K562 (cell line): ENCODE results near the gene REM2. TPM values are rescaled to one million over a fixed set of nuclear protein-coding genes. Genes with fewer than 3 reads are reported as not detected.

ENCODE experiments used
- BCOR ChIP-seq: fragments of 450-650 bp; IDR thresholded peaks from 2 replicates; pipeline ENCODE4 v1.6.1; 2016
- CBFA2T2 ChIP-seq: fragments of 450-650 bp; conservative IDR thresholded peaks from 2 replicates; pipeline ENCODE4 v1.6.1; 2017; ENCODE audit warnings: mild to moderate bottlenecking
- CEBPG ChIP-seq, 3 experiments: fragments of 200-800 bp in 1 of 3; sonication (Bioruptor generic) in 1 of 3; sonication (generic) in 1 of 3; formaldehyde crosslinking in 1 of 3; IDR thresholded peaks in 2 of 3; conservative IDR thresholded peaks in 1 of 3; 2 replicates each; pipeline versions ENCODE4 v1.6.1 to v1.8.0; 2016 to 2022; ENCODE audit warnings: missing compliant biosample characterization in 2 of 3, missing genetic modification characterization in 2 of 3, mild to moderate bottlenecking in 1 of 3, missing genetic modification reagents in 1 of 3
- COPS2 ChIP-seq: fragments of 450-650 bp; conservative IDR thresholded peaks from 2 replicates; pipeline ENCODE4 v1.6.1; 2016; ENCODE audit warnings: mild to moderate bottlenecking, moderate library complexity
- CREBBP ChIP-seq: IDR thresholded peaks from one replicate; pipeline ENCODE4 v1.6.1; 2012; ENCODE audit warnings: low read depth, mild to moderate bottlenecking, control low read depth, inconsistent platforms, low read length
- ETS2 ChIP-seq: IDR thresholded peaks from 2 replicates; pipeline ENCODE4 v1.6.1; 2016; ENCODE audit warnings: borderline replicate concordance, missing genetic modification characterization, mild to moderate bottlenecking, moderate library complexity, missing compliant biosample characterization; ENCODE audit not compliant: poor library complexity, severe bottlenecking
- FOXO4 ChIP-seq: fragments of 450-650 bp; formaldehyde crosslinking; IDR thresholded peaks from 2 replicates; pipeline ENCODE4 v1.4.0; 2020; ENCODE audit warnings: mild to moderate bottlenecking, moderate library complexity
- HMGN3 ChIP-seq: IDR thresholded peaks from 2 replicates; pipeline ENCODE4 v1.6.1; 2011; ENCODE audit warnings: borderline replicate concordance, low read depth, mild to moderate bottlenecking, mixed read lengths, low read length; ENCODE audit not compliant: insufficient read length; ENCODE audit errors: extremely low read depth
- KDM1A ChIP-seq, 2 experiments: fragments of 450-650 bp; IDR thresholded peaks; 2 replicates each; pipeline ENCODE4 v1.6.1; 2016; ENCODE audit warnings: mild to moderate bottlenecking in 2 of 2
- RBM25 ChIP-seq: fragments of 200-400 bp; formaldehyde crosslinking; IDR thresholded peaks from 2 replicates; pipeline ENCODE4 v1.6.1; 2018; ENCODE audit warnings: low read length, low read depth, moderate library complexity; ENCODE audit not compliant: severe bottlenecking
- TCF3 ChIP-seq: sonication (generic); formaldehyde crosslinking; IDR thresholded peaks from 2 replicates; pipeline ENCODE4 v1.4.0; 2020; ENCODE audit warnings: mild to moderate bottlenecking, missing genetic modification reagents
- ZNF253 ChIP-seq: fragments of 250-450 bp; sonication (Bioruptor Pico); conservative IDR thresholded peaks from 2 replicates; pipeline ENCODE4 v1.6.1; 2021; ENCODE audit warnings: mild to moderate bottlenecking
- ZNF41 ChIP-seq: fragments of 250-450 bp; sonication (Bioruptor Pico); conservative IDR thresholded peaks from 2 replicates; pipeline ENCODE4 v1.4.0; 2020; ENCODE audit warnings: mild to moderate bottlenecking
- polyA plus RNA-seq, 8 experiments: library from polyadenylated mRNA; depleted of rRNA in 4 of 8; stranded (reverse) in 5 of 8; unstranded in 3 of 8; fragments of >200 nt; fragmentation: Nextera tagmentation in 2 of 8; fragmentation: Illumina TruSeq in 1 of 8; extraction: Ambion mirVana in 2 of 8; extraction: Trizol in 1 of 8; gene quantifications; 2 replicates each; pipeline versions ENCODE4 v1.2.1 to v1.2.3, GENCODE V29; 2011 to 2014; ENCODE audit warnings: inconsistent platforms in 1 of 8, missing spikeins in 1 of 8
- small RNA-seq: library from RNA; depleted of rRNA; stranded (forward); fragments of <200 nt; gene quantifications from one replicate; pipeline ENCODE3, GENCODE V24; 2014
- total RNA-seq, 7 experiments: library from RNA; depleted of rRNA in 6 of 7; stranded (reverse); fragments of >200 nt in 6 of 7; fragmentation: Illumina TruSeq in 2 of 7; extraction: Trizol in 2 of 7; gene quantifications; 2 replicates each; pipeline versions ENCODE4 v1.2.1 to v1.2.3, GENCODE V29; 2011 to 2021; ENCODE audit warnings: low replicate concordance in 1 of 7
- TF ChIP-seq, protein P1 (sequence below): fragments of 250-450 bp; sonication (Bioruptor Pico); IDR thresholded peaks from 2 replicates; pipeline ENCODE4 v1.4.0; 2020; ENCODE audit warnings: mild to moderate bottlenecking, moderate library complexity

Gene REM2
- total and polyA plus RNA-seq, 9 of the 15 experiments (the other 6 are each of a cell fraction or from before 2014, with no cell fraction given), result 0.18 to 1.0 (median 0.38) TPM

DNA sequence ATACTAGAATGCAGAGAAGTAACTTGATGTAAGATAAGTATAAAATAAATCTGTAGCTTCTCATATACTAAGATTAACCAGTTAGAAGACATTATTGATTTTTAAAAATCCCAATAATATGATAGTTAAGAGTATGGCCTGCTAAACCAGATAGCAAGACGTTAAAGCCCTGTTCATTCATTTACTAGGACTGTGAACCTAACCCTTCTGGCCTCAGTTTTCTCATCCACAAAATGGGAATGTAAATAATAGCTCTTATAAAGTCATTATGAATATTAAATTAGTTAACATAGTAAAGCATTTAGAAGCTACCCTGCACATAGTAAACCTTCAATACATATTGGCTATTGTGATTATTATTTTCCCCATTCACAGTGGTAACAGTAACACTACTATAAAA, 52.1 kb downstream of the REM2 start (continued):
- TF ChIP-seq, protein P1, sequence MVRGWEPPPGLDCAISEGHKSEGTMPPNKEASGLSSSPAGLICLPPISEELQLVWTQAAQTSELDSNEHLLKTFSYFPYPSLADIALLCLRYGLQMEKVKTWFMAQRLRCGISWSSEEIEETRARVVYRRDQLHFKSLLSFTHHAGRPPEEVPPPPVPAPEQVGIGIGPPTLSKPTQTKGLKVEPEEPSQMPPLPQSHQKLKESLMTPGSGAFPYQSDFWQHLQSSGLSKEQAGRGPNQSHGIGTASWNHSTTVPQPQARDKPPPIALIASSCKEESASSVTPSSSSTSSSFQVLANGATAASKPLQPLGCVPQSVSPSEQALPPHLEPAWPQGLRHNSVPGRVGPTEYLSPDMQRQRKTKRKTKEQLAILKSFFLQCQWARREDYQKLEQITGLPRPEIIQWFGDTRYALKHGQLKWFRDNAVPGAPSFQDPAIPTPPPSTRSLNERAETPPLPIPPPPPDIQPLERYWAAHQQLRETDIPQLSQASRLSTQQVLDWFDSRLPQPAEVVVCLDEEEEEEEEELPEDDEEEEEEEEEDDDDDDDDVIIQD, result no peak
- TF ChIP-seq COPS2, result no peak
- peak; percentile 70; the same call in 1 of the 2 replicates for TF ChIP-seq BCOR
- TF ChIP-seq CREBBP, result no peak
- no peak for TF ChIP-seq FOXO4
- no peak for TF ChIP-seq TCF3 (CRISPR knock-in tag)
- no peak for TF ChIP-seq CBFA2T2
- 0 out of 4 replicates have a peak, but pooled peaks of 1 of the 2 experiments have one; percentile 56 for TF ChIP-seq KDM1A (IDR thresholded peaks at IDR 0.05)
- TF ChIP-seq HMGN3, result no peak
- peak; percentile 96 for TF ChIP-seq RBM25
- no peak for TF ChIP-seq ZNF41 (CRISPR knock-in tag)
- no peak for TF ChIP-seq ZNF253 (CRISPR knock-in tag)
- no peak for TF ChIP-seq ETS2 (tag)
- no peak for TF ChIP-seq CEBPG (CRISPR knock-in tag; IDR thresholded peaks at IDR 0.05)
- no peak for TF ChIP-seq CEBPG (tag; conservative IDR thresholded peaks at IDR 0.05 in 1 of 2, IDR thresholded peaks at IDR 0.05 in 1 of 2)

Small RNA genes lying within 50 kb of the gene (small RNA-seq; reads per million reads assigned to genes)
- not detected for gene RF00019

Other genes with a start within 250 kb of the REM2 start
Only the 7 nearest of the 18 such genes appear.
- 0.41 TPM in 1 of 2 replicates, not detected in the other for gene SLC7A7, start 67.8 kb upstream of the REM2 start, total RNA-seq (2014; rRNA removed)
- 0.07 TPM in 1 of 2 replicates, not detected in the other for gene SLC7A7, start 67.8 kb upstream of the REM2 start, total RNA-seq (2014; rRNA removed; fragmentation: Illumina TruSeq; extraction: Trizol)
- gene SLC7A7, start 67.8 kb upstream of the REM2 start, total RNA-seq (2015; rRNA removed; fragmentation: Illumina TruSeq; extraction: Trizol), result 0.11 and 0.14 TPM in 2 replicates
- 0.36 and 0.60 TPM in 2 replicates for gene SLC7A7, start 67.8 kb upstream of the REM2 start, total RNA-seq (2021)
- 0.38 and 0.45 TPM in 2 replicates for gene SLC7A7, start 67.8 kb upstream of the REM2 start, polyA plus RNA-seq (2011; rRNA removed)
- gene SLC7A7, start 67.8 kb upstream of the REM2 start, polyA plus RNA-seq (2014; fragmentation: Illumina TruSeq; extraction: Trizol), result 0.22 and 0.46 TPM in 2 replicates
- under 1 TPM; 0.24 to 0.32 TPM for gene SLC7A7, start 67.8 kb upstream of the REM2 start, polyA plus RNA-seq (2014; fragmentation: Nextera tagmentation; extraction: Ambion mirVana)
- gene SLC7A7, start 67.8 kb upstream of the REM2 start, polyA plus RNA-seq (2014; rRNA removed), result 0.68 and 1.0 TPM in 2 replicates
- 161 and 168 TPM in 2 replicates for gene MRPL52, start 53.3 kb upstream of the REM2 start, total RNA-seq (2014; rRNA removed)
- gene MRPL52, start 53.3 kb upstream of the REM2 start, total RNA-seq (2014; rRNA removed; fragmentation: Illumina TruSeq; extraction: Trizol), result 162 and 169 TPM in 2 replicates
- gene MRPL52, start 53.3 kb upstream of the REM2 start, total RNA-seq (2015; rRNA removed; fragmentation: Illumina TruSeq; extraction: Trizol), result 169 and 170 TPM in 2 replicates
- gene MRPL52, start 53.3 kb upstream of the REM2 start, total RNA-seq (2021), result 213 and 214 TPM in 2 replicates
- 107 and 113 TPM in 2 replicates for gene MRPL52, start 53.3 kb upstream of the REM2 start, polyA plus RNA-seq (2011; rRNA removed)
- gene MRPL52, start 53.3 kb upstream of the REM2 start, polyA plus RNA-seq (2014; fragmentation: Illumina TruSeq; extraction: Trizol), result 71.1 and 71.5 TPM in 2 replicates
- gene MRPL52, start 53.3 kb upstream of the REM2 start, polyA plus RNA-seq (2014; fragmentation: Nextera tagmentation; extraction: Ambion mirVana), result 10 to 100 TPM; 56.5 to 79.8 TPM
- gene MRPL52, start 53.3 kb upstream of the REM2 start, polyA plus RNA-seq (2014; rRNA removed), result 173 and 220 TPM in 2 replicates
- gene MMP14, start 46.6 kb upstream of the REM2 start, total RNA-seq (2014; rRNA removed), result 0.36 and 0.65 TPM in 2 replicates
- gene MMP14, start 46.6 kb upstream of the REM2 start, total RNA-seq (2014; rRNA removed; fragmentation: Illumina TruSeq; extraction: Trizol), result 0.51 and 0.80 TPM in 2 replicates
- gene MMP14, start 46.6 kb upstream of the REM2 start, total RNA-seq (2015; rRNA removed; fragmentation: Illumina TruSeq; extraction: Trizol), result 0.94 and 0.98 TPM in 2 replicates
- 2.3 and 4.5 TPM in 2 replicates for gene MMP14, start 46.6 kb upstream of the REM2 start, total RNA-seq (2021)
- 2.1 and 2.9 TPM in 2 replicates for gene MMP14, start 46.6 kb upstream of the REM2 start, polyA plus RNA-seq (2011; rRNA removed)
- 1.2 and 1.3 TPM in 2 replicates for gene MMP14, start 46.6 kb upstream of the REM2 start, polyA plus RNA-seq (2014; fragmentation: Illumina TruSeq; extraction: Trizol)
- not detected for gene MMP14, start 46.6 kb upstream of the REM2 start, polyA plus RNA-seq (2014; fragmentation: Nextera tagmentation; extraction: Ambion mirVana)
- 2.8 and 5.8 TPM in 2 replicates for gene MMP14, start 46.6 kb upstream of the REM2 start, polyA plus RNA-seq (2014; rRNA removed)
- 10.9 and 14.9 TPM in 2 replicates for gene LRP10, start 11.5 kb upstream of the REM2 start, total RNA-seq (2014; rRNA removed)
- 4.9 and 5.5 TPM in 2 replicates for gene LRP10, start 11.5 kb upstream of the REM2 start, total RNA-seq (2014; rRNA removed; fragmentation: Illumina TruSeq; extraction: Trizol)
- 6.9 and 8.1 TPM in 2 replicates for gene LRP10, start 11.5 kb upstream of the REM2 start, total RNA-seq (2015; rRNA removed; fragmentation: Illumina TruSeq; extraction: Trizol)
- gene LRP10, start 11.5 kb upstream of the REM2 start, total RNA-seq (2021), result 40.7 and 45.5 TPM in 2 replicates
- 16.0 and 25.1 TPM in 2 replicates for gene LRP10, start 11.5 kb upstream of the REM2 start, polyA plus RNA-seq (2011; rRNA removed)
- 27.2 and 34.5 TPM in 2 replicates for gene LRP10, start 11.5 kb upstream of the REM2 start, polyA plus RNA-seq (2014; fragmentation: Illumina TruSeq; extraction: Trizol)
- gene LRP10, start 11.5 kb upstream of the REM2 start, polyA plus RNA-seq (2014; fragmentation: Nextera tagmentation; extraction: Ambion mirVana), result 1 to 10 TPM; 1.3 to 2.3 TPM
- gene LRP10, start 11.5 kb upstream of the REM2 start, polyA plus RNA-seq (2014; rRNA removed), result 12.7 and 15.9 TPM in 2 replicates
- gene RBM23, start 35.9 kb downstream of the REM2 start, total RNA-seq (2014; rRNA removed), result 46.0 and 68.2 TPM in 2 replicates
- gene RBM23, start 35.9 kb downstream of the REM2 start, total RNA-seq (2014; rRNA removed; fragmentation: Illumina TruSeq; extraction: Trizol), result 48.9 and 53.2 TPM in 2 replicates
- gene RBM23, start 35.9 kb downstream of the REM2 start, total RNA-seq (2015; rRNA removed; fragmentation: Illumina TruSeq; extraction: Trizol), result 66.8 and 73.0 TPM in 2 replicates
- 56.0 and 58.5 TPM in 2 replicates for gene RBM23, start 35.9 kb downstream of the REM2 start, total RNA-seq (2021)
- gene RBM23, start 35.9 kb downstream of the REM2 start, polyA plus RNA-seq (2011; rRNA removed), result 36.2 and 57.8 TPM in 2 replicates
- gene RBM23, start 35.9 kb downstream of the REM2 start, polyA plus RNA-seq (2014; fragmentation: Illumina TruSeq; extraction: Trizol), result 50.2 and 69.0 TPM in 2 replicates
- gene RBM23, start 35.9 kb downstream of the REM2 start, polyA plus RNA-seq (2014; fragmentation: Nextera tagmentation; extraction: Ambion mirVana), result 100 to 1,000 TPM in 1 of 2 experiments, 10 to 100 TPM in 1; 67.8 to 102 TPM
- 47.1 and 50.4 TPM in 2 replicates for gene RBM23, start 35.9 kb downstream of the REM2 start, polyA plus RNA-seq (2014; rRNA removed)
- gene PRMT5, start 46.2 kb downstream of the REM2 start, total RNA-seq (2014; rRNA removed), result 123 and 171 TPM in 2 replicates
- 222 and 228 TPM in 2 replicates for gene PRMT5, start 46.2 kb downstream of the REM2 start, total RNA-seq (2014; rRNA removed; fragmentation: Illumina TruSeq; extraction: Trizol)
- 245 and 276 TPM in 2 replicates for gene PRMT5, start 46.2 kb downstream of the REM2 start, total RNA-seq (2015; rRNA removed; fragmentation: Illumina TruSeq; extraction: Trizol)
- 246 and 247 TPM in 2 replicates for gene PRMT5, start 46.2 kb downstream of the REM2 start, total RNA-seq (2021)
- 409 and 552 TPM in 2 replicates for gene PRMT5, start 46.2 kb downstream of the REM2 start, polyA plus RNA-seq (2011; rRNA removed)
- gene PRMT5, start 46.2 kb downstream of the REM2 start, polyA plus RNA-seq (2014; fragmentation: Illumina TruSeq; extraction: Trizol), result 270 and 321 TPM in 2 replicates
- 100 to 1,000 TPM; 114 to 155 TPM for gene PRMT5, start 46.2 kb downstream of the REM2 start, polyA plus RNA-seq (2014; fragmentation: Nextera tagmentation; extraction: Ambion mirVana)
- 216 and 257 TPM in 2 replicates for gene PRMT5, start 46.2 kb downstream of the REM2 start, polyA plus RNA-seq (2014; rRNA removed)
- gene HAUS4, start 73.9 kb downstream of the REM2 start, total RNA-seq (2014; rRNA removed), result 53.3 and 62.8 TPM in 2 replicates
- 59.2 and 62.3 TPM in 2 replicates for gene HAUS4, start 73.9 kb downstream of the REM2 start, total RNA-seq (2014; rRNA removed; fragmentation: Illumina TruSeq; extraction: Trizol)
- gene HAUS4, start 73.9 kb downstream of the REM2 start, total RNA-seq (2015; rRNA removed; fragmentation: Illumina TruSeq; extraction: Trizol), result 44.1 and 49.2 TPM in 2 replicates
- gene HAUS4, start 73.9 kb downstream of the REM2 start, total RNA-seq (2021), result 47.4 and 49.3 TPM in 2 replicates
- 80.3 and 85.4 TPM in 2 replicates for gene HAUS4, start 73.9 kb downstream of the REM2 start, polyA plus RNA-seq (2011; rRNA removed)
- gene HAUS4, start 73.9 kb downstream of the REM2 start, polyA plus RNA-seq (2014; fragmentation: Illumina TruSeq; extraction: Trizol), result 41.2 and 46.3 TPM in 2 replicates
- 10 to 100 TPM; 12.5 to 13.0 TPM for gene HAUS4, start 73.9 kb downstream of the REM2 start, polyA plus RNA-seq (2014; fragmentation: Nextera tagmentation; extraction: Ambion mirVana)
- 71.8 and 71.9 TPM in 2 replicates for gene HAUS4, start 73.9 kb downstream of the REM2 start, polyA plus RNA-seq (2014; rRNA removed)